Measurements from ENCODE around the gene LTBP3. TPM values are rescaled to one million over a fixed set of nuclear protein-coding genes. Genes with fewer than 3 reads are reported as not detected.

The LTBP3 gene
- total and polyA plus RNA-seq, 9 of the 15 experiments (the other 6 are each of a cell fraction or from before 2014, with no cell fraction given), result 0.06 to 20.5 (median 4.8) TPM

DNA sequence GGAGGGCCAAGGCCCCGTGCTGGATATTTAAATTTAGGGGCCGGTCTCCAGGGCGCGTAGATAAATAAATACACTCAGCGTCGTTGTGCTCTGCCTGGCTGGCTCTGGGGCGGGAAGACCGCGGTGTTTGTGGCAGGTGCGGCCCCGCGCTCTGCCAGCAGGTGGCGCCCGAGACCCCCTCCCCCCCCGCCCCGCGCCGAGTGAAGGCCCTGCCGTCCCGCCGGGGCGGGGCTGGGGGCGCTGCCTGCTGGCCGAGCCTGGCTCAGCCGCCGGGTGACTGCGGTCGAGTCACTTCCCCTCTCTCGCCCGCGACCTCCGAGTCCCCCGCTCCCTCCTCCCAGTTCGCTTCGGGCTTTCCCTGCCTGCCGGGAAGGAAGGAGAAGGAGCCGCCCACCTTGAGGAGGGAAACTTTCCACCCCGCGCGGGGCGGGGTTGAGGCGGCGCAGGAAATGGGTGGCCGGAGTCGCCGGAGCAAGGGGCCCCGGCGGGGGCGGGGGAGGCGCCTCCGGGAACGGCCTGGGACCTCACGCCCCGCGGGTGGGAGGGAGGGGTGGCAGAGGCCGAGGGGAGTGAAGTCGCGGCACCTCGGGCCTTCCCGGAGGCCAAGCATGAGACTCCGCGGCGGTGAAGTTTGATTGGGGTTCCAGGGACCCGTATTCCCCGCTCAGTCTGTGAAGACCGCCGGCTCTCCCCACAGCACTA is 16.1 kb upstream of the LTBP3 start (continued):
- no peak for TF ChIP-seq ZNF184 (CRISPR knock-in tag; IDR thresholded peaks at IDR 0.05)
- TF ChIP-seq KAT8 (IDR thresholded peaks at IDR 0.05; ENCODE audit: low read depth), result no peak
- no peak for TF ChIP-seq ZNF707 (CRISPR knock-in tag; conservative IDR thresholded peaks at IDR 0.05)
- no peak for TF ChIP-seq SMARCE1 (IDR thresholded peaks at IDR 0.05)
- TF ChIP-seq, protein P1, sequence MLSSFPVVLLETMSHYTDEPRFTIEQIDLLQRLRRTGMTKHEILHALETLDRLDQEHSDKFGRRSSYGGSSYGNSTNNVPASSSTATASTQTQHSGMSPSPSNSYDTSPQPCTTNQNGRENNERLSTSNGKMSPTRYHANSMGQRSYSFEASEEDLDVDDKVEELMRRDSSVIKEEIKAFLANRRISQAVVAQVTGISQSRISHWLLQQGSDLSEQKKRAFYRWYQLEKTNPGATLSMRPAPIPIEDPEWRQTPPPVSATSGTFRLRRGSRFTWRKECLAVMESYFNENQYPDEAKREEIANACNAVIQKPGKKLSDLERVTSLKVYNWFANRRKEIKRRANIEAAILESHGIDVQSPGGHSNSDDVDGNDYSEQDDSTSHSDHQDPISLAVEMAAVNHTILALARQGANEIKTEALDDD (IDR thresholded peaks at IDR 0.05), result no peak
- TF ChIP-seq, protein P2, sequence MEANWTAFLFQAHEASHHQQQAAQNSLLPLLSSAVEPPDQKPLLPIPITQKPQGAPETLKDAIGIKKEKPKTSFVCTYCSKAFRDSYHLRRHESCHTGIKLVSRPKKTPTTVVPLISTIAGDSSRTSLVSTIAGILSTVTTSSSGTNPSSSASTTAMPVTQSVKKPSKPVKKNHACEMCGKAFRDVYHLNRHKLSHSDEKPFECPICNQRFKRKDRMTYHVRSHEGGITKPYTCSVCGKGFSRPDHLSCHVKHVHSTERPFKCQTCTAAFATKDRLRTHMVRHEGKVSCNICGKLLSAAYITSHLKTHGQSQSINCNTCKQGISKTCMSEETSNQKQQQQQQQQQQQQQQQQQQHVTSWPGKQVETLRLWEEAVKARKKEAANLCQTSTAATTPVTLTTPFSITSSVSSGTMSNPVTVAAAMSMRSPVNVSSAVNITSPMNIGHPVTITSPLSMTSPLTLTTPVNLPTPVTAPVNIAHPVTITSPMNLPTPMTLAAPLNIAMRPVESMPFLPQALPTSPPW (CRISPR knock-in tag; IDR thresholded peaks at IDR 0.05), result peak; percentile 98
- no peak for TF ChIP-seq ZNF146 (CRISPR knock-in tag; IDR thresholded peaks at IDR 0.05; ENCODE audit: unreplicated experiment)
- no peak for TF ChIP-seq MEF2D (tag; conservative IDR thresholded peaks at IDR 0.05; ENCODE audit: low read depth)
- TF ChIP-seq, protein P3, sequence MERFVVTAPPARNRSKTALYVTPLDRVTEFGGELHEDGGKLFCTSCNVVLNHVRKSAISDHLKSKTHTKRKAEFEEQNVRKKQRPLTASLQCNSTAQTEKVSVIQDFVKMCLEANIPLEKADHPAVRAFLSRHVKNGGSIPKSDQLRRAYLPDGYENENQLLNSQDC (CRISPR knock-in tag; IDR thresholded peaks at IDR 0.05), result no peak
- TF ChIP-seq SAFB2 (IDR thresholded peaks at IDR 0.05; ENCODE audit: borderline replicate concordance, low read depth, low read length, severe bottlenecking), result no peak
- TF ChIP-seq FOXA3 (CRISPR knock-in tag; conservative IDR thresholded peaks at IDR 0.05 in 1 of 2, IDR thresholded peaks at IDR 0.05 in 1 of 2), result no peak
- TF ChIP-seq CBFB (CRISPR knock-in tag; IDR thresholded peaks at IDR 0.05), result no peak
- TF ChIP-seq, protein P4, sequence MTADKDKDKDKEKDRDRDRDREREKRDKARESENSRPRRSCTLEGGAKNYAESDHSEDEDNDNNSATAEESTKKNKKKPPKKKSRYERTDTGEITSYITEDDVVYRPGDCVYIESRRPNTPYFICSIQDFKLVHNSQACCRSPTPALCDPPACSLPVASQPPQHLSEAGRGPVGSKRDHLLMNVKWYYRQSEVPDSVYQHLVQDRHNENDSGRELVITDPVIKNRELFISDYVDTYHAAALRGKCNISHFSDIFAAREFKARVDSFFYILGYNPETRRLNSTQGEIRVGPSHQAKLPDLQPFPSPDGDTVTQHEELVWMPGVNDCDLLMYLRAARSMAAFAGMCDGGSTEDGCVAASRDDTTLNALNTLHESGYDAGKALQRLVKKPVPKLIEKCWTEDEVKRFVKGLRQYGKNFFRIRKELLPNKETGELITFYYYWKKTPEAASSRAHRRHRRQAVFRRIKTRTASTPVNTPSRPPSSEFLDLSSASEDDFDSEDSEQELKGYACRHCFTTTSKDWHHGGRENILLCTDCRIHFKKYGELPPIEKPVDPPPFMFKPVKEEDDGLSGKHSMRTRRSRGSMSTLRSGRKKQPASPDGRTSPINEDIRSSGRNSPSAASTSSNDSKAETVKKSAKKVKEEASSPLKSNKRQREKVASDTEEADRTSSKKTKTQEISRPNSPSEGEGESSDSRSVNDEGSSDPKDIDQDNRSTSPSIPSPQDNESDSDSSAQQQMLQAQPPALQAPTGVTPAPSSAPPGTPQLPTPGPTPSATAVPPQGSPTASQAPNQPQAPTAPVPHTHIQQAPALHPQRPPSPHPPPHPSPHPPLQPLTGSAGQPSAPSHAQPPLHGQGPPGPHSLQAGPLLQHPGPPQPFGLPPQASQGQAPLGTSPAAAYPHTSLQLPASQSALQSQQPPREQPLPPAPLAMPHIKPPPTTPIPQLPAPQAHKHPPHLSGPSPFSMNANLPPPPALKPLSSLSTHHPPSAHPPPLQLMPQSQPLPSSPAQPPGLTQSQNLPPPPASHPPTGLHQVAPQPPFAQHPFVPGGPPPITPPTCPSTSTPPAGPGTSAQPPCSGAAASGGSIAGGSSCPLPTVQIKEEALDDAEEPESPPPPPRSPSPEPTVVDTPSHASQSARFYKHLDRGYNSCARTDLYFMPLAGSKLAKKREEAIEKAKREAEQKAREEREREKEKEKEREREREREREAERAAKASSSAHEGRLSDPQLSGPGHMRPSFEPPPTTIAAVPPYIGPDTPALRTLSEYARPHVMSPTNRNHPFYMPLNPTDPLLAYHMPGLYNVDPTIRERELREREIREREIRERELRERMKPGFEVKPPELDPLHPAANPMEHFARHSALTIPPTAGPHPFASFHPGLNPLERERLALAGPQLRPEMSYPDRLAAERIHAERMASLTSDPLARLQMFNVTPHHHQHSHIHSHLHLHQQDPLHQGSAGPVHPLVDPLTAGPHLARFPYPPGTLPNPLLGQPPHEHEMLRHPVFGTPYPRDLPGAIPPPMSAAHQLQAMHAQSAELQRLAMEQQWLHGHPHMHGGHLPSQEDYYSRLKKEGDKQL (CRISPR knock-in tag; IDR thresholded peaks at IDR 0.05; ENCODE audit: borderline replicate concordance), result no peak
- TF ChIP-seq, protein P5, sequence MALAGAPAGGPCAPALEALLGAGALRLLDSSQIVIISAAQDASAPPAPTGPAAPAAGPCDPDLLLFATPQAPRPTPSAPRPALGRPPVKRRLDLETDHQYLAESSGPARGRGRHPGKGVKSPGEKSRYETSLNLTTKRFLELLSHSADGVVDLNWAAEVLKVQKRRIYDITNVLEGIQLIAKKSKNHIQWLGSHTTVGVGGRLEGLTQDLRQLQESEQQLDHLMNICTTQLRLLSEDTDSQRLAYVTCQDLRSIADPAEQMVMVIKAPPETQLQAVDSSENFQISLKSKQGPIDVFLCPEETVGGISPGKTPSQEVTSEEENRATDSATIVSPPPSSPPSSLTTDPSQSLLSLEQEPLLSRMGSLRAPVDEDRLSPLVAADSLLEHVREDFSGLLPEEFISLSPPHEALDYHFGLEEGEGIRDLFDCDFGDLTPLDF (CRISPR knock-in tag; IDR thresholded peaks at IDR 0.05), result peak; percentile 46
- TF ChIP-seq, protein P6, sequence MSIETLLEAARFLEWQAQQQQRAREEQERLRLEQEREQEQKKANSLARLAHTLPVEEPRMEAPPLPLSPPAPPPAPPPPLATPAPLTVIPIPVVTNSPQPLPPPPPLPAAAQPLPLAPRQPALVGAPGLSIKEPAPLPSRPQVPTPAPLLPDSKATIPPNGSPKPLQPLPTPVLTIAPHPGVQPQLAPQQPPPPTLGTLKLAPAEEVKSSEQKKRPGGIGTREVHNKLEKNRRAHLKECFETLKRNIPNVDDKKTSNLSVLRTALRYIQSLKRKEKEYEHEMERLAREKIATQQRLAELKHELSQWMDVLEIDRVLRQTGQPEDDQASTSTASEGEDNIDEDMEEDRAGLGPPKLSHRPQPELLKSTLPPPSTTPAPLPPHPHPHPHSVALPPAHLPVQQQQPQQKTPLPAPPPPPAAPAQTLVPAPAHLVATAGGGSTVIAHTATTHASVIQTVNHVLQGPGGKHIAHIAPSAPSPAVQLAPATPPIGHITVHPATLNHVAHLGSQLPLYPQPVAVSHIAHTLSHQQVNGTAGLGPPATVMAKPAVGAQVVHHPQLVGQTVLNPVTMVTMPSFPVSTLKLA (conservative IDR thresholded peaks at IDR 0.05), result peak; percentile 6 to 43; a peak in 1 of 4 replicates
- TF ChIP-seq ZNF584 (CRISPR knock-in tag; IDR thresholded peaks at IDR 0.05; ENCODE audit: low read depth), result no peak
